GF-D8 (cell line): ENCODE measurements around the gene CCL18.
"Not testable (repeated sequence)": the region's sequence is repeated elsewhere in the genome, so short reads cannot be mapped to it uniquely, and the experiment has no call there.

Source experiments
- DNase-seq: peaks from one replicate; lab custom pipeline; 2025; lab: John Stamatoyannopoulos, UW

Gene CCL18, protein sequence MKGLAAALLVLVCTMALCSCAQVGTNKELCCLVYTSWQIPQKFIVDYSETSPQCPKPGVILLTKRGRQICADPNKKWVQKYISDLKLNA

DNA sequence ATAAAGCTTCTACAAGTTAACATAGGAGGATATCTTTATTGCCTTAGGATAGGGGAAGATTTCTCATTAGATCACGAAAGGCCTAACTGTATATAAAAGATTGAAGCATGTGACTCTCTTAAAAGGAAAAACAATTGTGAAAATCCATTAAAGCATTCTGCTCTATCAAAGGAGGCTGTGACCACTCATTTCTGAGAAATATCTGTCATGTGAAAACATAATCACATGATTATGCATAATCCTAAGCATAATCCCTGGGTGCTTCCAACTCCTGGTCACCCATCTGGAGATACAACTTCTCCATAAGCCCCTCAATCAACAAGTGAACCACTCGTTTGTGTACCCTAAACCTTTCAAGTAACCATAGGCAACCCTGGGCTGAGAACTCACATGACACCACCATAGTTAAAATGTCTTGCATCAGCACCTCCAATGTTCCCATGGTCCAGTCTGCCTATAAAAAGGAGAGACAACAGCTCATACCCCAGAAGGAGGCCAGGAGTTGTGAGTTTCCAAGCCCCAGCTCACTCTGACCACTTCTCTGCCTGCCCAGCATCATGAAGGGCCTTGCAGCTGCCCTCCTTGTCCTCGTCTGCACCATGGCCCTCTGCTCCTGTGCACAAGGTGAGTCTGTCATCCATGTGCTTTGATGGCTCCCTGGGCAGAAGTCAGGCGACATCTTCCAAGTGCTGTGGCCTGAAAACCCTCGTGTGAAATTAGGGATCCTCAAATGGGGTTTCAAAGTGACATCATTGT lies at the start of gene CCL18:
TSS of gene CCL18 (plus strand) at position 487 of the 756 bp plus-strand sequence. CDS start at position 558, 71 bp downstream.
- no peak for DNase-seq

DNA sequence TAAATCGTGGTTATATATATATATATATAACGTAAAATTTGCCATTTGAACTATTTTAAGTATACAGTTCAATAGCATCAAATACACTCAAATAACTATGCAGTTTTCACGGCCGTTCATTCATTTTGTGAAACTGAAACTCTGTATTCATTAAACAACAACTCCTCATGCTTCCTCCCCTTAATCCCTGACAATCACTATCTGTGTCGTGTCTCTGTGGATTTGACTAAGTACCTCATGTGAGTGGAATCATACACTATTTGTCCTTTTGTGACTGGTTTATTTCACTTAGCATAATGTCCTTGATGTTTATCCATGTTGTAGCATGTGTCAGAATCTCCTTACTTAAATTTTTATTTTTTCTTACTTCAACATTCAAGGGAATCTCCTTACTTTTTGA lies 49.1 kb upstream of the CCL18 start:
- no peak for DNase-seq

DNA sequence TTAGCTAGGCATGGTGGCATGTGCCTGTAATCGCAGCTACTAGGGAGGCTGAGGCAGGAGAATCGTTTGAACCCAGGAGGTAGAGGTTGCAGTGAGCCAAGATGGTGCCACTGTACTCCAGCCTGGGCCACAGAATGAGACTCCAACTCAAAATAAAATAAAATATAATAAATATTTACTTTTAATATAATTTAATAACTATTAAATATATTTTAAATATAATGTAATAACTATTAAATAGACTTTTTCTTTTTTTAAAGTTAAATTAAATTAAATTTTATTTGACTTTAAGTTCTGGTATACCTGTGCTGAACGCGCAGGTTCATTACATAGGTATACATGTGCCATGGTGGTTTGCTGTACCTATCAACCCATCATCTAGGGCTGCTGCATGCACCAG lies 48.2 kb upstream of the CCL18 start:
- DNase-seq, result not testable (repeated sequence)

DNA sequence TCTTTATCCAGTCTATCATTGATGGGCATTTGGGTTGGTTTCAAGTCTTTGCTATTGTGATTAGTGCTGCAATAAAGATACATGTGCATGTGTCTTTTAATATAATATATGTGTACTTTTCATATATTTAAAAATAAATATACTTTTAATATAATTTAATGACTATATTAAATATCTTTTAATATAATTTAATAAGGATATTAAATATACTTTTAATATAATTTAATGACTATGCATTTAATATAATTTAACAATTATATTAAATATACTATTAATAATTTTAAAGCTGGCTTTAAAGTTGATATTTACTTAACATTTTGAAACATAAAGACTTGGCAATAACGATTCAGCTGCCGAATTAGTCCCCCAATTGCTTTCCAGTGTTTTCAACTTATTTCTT lies 47.5 kb upstream of the CCL18 start:
- no peak for DNase-seq

DNA sequence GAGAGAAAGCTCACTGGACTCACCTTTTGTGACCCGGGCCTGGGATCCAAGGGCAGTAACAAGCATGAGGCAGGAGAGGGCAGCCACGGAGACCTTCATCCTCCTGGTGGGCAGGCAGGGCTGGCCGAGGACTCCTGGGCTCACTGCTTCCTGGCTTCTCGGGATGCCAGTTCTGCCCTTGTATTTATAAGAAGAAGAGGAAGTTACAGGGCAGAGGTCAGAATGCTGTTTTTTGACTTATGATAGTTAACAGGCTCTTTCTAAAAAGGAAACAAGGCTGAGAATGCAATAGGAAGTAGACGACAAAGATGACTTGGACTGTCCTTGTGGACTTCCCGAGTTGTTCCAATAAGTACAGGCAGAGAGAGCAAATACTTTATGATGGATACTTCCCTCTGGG lies 46.3 kb upstream of the CCL18 start, which contains the start of gene CCL23:
TSS of gene CCL23 (minus strand) at position 174 of the 400 bp plus-strand sequence. CDS start at position 99, 75 bp downstream.
- no peak for DNase-seq

DNA sequence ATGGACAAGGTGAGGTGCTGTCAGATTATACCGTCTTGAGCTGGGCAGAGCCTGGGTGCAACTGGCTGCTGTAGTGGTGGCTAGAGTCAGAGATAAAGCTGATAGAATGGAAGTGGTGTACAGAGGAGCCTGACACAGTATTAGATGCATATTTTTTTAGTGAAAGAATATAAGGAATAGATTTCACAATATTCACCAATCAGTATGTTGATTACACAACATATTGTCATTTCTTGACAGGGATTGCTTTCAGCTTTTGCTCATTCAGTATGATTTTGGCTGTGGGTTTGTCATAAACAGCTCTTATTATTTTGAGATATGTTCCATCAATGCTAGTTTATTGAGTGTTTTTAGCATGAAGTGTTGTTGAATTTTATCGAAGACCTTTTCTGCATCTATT lies 44.6 kb upstream of the CCL18 start:
- no peak for DNase-seq

DNA sequence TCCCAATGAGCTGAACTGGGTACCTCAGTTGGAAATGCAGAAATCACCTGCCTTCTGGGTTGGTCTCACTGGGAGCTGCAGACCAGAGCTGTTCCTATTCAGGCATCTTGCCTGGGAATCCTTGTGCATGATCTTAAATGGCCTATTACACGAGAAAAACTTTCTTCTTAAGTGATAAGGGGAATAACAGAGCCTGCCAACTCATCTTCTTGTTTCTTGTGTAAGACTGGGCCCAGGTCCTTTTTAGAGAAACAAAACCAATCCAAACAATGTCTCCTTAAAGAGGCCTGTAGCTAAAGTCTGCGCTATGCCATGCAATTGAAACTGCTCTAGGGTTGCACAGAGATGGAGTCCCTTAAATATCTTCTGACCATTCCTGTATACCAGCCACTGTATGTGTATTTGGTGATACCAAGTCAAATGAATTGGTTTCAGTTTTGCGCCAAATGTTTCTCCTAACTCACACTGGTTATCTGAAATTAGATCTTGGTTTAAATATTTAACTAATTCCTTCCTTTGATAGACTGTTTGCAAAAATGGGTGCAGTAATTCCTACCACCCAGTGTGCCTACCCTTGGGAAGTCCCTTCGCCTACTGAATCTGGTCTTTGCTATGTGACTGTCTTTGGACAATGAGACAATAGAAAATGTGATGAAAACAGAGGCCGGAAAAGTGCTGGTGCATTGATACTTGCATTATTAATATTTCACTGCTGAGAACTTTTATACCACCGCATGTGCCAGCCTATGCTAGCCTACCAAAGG lies 39.8 kb upstream of the CCL18 start:
- DNase-seq, result no peak

DNA sequence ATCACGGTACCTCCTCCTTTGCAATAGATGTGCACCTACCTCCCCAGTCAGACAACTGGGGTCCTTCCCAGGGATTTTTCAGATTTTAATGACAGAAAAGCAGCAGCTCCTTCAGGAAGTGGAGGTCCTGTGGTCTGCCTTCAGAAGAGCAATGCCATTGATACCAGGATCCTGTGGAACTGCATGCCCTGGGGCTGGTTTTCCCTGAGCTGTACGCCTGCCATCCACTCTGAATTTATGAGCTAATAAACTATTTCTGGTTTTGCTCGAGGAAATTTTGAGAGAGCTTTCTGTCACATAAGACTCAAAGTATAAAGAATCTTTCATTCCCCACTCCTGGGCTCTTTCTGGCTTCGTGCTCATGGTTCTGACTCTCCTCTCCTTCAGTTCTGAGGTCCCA lies 36.3 kb upstream of the CCL18 start:
- no peak for DNase-seq

DNA sequence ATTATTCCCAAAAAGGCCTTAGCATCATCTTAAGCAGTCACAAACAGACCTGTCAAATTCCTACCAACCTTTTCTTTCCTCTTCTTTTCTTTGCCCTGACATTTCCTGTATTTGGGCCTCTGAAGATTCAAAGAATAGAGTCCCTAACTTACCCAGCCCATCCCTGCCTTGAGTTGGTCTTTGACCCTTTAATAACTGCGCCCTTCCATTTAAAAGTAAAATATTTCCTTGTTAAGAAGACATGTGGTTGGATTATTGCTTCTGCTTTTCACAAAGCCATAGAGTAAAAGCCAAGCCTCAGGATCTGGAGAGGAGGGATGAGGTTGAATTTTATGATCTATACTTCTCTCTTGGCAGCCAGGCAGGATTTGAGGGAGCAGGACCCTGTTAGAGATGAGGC lies 33.1 kb upstream of the CCL18 start:
- DNase-seq, result no peak

DNA sequence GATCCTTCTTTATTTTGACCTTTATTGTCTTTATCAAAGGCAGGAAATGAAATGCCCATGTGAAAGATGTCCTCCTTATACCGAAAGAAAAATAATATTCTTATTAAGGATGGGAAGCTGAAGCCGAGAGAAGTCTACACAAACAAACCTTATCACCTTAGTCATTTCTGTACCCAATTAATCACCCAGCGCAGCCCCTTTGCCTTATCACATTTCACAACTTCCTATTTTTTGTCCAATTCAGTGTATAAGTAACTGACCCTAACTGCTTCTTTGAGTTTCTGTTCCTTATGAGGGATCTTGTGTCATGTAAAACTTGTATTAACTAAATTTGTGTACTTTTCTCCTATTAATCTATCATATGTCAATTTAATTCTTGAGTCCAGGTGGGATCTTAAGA lies 29.9 kb upstream of the CCL18 start:
- no peak for DNase-seq

DNA sequence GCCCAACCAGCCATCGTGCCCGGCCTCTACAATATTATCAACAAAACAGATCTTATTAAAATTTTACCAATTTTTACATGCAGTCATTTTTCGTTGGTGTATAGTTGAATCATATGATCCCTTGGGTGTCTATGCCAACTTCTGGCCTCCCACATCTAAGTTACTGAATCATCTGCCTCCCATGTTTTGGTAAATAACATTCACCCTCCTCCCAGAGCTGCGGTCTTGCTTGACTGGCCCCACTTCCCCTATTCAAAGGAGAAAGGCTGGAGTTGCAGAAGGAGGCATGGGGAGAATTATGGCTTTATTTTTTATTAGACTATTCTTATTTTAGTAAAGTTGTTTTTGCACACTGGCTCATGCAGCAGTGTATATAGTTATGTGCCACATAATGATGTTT lies 27.8 kb upstream of the CCL18 start:
- no peak for DNase-seq

DNA sequence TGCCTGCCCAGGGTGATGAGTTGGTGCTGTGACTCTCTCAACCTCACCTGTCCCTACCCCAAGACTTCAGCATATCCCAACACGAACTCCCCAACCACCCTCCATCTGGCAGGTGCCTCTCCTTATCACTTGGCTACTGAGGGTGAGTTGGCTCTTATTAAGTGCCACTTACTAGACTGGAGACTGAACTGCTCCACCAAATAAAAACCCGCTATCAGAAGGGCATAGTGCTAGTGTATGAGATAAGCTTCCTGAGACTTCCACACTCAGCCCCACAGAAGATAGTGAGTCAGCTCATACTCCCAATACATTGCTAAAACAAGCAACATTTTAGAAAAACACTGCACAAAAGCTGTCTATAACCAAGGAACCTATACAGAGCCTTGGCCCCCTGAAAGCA lies 16.0 kb upstream of the CCL18 start:
- no peak for DNase-seq

DNA sequence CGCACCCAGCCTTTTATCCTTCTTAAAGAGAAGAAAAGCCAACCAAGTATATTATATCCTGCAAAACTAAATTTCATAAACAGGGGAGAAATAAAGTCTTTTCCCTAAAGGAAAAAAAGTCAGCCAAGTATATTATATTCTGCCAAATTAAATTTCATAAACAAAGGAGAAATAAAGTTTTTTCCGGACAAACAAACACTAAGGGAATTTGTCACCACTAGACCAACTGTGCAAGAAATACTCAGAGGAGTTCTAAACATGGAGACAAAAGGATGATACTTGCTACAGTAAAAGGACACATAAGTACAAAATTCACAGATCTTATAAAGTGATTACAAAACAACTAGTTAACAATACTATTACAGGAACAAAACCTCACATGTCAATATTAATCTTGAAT lies 14.4 kb upstream of the CCL18 start:
- DNase-seq, result no peak

DNA sequence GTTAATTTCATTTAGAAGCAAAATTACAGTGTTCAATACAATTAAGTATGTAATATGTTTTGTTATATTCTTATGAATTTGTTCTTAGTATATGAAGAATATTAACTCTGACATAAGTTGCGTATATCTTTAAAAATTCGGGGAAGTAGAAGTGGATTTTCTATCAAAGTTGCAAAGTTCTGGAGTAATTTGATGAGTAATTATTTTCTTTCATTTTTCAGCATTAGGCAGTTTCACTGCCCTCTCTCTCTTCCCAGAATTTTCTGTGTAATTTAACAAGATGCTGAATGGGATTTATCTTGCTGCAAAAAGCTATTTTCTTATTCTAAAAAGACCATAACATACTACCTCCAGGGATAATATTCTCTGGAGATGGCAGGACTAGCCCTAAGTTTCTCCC lies 8.9 kb upstream of the CCL18 start:
- no peak for DNase-seq

DNA sequence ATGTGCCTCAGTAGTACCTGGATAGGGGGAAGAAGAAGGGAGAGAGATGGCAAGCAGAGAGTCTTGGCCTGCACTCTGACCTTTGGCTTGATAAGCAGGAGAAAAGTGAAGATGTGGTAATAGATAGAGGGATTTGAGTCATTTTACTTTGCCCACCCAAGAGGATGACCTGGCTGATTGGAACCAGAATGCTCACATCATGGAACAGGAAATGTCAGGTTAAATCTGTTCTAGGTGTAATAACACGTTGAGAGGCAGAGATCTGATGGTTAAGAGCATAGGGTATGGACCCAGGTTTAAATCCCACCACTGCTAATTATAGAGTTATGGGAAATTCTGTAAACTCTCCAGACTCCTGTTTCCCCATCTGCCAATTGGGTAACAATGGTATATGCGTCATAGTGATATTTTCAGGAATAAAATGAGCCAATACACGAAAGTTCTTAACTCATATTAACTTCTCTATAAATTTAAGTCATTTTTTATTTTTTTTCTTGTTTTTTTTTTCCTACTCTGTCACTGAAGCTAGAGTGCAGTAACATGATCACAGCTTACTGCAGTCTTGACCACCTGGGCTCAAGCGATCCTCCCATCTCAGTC lies 8.1 kb upstream of the CCL18 start:
- no peak for DNase-seq

DNA sequence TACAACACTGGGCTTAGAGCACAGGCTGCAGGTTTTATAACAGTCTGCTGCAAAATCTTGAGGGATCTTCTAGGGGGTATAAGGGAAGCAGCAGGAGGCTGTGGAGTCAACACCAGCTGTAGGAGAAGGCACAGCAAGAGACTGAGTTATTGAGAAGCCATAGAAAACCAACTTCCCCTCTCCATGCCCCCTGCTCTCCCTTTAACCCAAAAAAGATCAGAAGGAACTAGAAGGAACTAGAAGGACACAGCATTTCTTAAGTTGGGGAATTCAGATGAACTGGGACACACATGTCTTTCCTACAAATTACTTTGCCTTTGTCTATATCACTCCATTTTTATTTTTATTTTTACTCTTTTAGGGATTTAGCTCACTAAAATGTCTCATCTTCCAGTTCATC lies 6.2 kb upstream of the CCL18 start:
- DNase-seq, result no peak

DNA sequence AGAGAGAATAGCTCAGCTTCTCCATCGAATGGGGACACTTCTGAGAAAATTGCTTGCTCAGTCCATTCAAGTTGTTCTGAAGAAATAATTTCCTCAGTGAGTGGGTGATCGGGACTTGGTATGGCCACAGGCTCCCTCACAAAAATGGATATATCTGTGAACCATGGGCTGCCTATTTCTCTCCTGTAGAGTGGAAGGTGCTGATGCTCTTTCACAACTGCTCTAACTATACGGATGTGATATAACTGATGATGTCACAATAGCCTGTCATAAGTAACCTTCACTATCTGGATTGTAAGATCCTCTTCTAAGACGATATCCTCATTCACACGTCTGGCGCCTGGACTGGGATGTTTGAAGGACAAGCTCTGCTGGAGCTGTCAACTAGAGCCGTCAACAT lies 4.7 kb upstream of the CCL18 start:
- no peak for DNase-seq

DNA sequence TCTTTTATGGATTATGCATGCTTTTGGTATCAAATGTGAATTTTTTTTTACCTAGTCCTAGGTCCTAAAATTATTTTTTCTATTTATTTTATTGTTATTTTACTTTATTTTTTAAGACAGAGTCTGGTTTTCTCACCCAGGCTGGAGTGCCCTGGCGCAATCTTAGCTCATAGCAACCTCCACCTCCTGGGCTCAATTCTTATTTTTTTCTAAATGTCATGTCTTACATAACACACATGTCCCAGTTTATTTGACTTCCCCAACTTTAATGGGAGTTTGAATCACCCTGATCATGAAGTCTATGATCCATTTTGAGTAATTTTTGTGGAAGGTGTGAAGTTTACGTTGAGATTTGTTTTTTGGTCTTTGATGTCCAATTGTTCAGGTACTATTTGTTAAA lies 3.3 kb upstream of the CCL18 start:
- DNase-seq, result no peak

DNA sequence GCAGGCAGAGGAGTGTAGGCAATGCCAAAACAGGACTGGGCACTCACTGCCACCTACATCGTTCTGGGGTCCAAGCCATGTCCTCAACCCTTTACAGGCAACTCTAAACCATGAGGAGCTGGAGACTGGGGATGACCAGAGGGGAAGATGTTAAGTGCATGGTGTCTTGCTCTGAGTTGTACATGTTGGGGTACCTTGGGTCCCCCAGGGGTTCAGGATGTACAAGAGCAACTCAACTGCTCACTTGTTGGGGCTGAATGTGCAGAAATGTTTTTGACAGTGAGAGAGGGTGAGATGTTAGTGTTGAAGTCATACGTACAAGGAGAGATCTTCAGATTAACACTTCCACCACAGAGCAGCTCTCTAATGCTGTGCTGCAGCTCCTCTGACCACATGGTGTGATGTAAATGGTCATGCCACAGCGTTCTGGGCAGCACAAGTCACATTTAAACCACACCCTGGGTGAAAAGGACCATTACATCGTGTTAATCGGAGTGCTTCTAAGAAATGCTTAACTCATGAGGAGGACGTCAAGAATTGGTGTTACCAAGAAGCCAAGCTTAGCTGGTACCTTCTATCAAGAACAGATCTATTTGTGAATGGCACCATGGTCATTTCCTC lies 2.4 kb downstream of the CCL18 start:
- DNase-seq, result no peak

DNA sequence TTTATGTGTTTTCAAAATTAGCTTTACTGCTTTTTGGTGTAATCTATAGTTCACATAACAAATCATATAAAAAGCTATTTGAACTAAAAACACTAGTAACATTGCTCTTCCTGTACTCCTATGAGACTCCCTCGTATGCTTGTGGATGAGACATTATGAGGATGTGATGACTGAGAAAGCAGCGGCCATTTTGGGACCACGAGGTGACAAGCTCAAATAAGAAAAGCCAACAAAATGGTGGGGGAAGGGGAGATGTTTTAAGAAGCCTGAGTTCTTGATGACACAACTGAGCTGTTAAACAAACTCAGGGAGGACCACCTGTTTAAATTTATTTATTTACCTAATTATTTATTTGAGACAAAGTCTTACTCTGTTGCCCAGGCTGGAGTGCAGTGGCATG lies 4.5 kb downstream of the CCL18 start:
- DNase-seq, result no peak

DNA sequence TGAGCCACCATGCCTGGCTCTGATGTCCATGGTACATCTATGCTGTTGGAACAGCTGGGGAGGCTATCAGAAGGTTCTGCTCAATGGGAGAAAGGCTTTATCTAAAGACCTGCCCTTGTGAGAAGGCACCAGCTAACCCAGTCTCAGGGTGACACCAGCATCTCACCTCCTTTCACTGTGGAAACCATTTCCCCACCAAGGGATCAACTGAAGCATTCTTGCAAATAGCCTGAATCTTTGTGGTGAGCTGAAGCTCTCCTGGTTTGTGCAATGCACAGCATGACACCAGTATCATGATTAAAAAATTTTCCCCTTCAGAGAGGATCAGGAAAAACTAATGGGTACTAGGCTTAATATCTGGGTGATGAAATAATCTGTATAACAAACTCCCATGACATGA lies 5.1 kb downstream of the CCL18 start:
- no peak for DNase-seq

DNA sequence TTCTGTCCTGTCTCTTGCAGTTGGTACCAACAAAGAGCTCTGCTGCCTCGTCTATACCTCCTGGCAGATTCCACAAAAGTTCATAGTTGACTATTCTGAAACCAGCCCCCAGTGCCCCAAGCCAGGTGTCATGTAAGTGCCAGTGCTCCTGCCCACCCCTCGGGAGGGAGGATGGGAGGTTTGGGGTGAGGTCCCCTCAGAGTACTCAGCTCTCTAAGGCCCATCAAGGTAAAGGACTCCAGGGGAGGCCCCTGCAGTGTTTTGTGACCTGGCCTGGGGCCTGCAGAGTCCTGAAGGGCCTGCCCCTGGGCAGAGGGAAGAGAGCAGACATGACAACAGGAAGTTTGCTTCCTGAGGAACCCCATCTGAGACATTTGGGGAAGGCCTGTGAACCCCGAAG lies 6.4 kb downstream of the CCL18 start:
- no peak for DNase-seq

DNA sequence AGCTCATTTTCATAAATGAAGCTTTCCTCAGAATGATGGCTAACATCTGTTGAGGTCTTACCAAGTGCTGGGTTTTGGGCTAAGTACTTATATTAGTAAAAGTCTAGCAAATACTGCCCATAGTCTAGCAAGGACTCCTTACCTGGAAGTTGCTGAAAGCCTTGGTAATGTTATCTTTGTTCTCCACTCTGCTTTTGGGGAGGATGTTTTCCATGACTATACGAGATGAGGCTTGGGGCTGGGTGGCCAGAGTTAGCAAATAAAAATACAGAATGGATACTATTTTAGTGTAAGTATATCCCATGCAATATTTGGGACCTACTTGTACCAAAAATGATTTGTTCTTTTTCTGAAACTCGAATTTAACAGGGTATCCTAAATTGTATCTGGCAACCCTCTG lies 7.7 kb downstream of the CCL18 start:
- no peak for DNase-seq
